H1 (cell line): ENCODE results near the gene ANKRD40CL. TPM values are rescaled to one million over a fixed set of nuclear protein-coding genes. Genes with fewer than 3 reads are reported as not detected.

Experiments used
- CHD1 ChIP-seq: IDR thresholded peaks from 2 replicates; pipeline ENCODE4 v1.6.1; 2012; ENCODE audit warnings: low read depth, low read length, improper control_type of control experiment
- CREB1 ChIP-seq: IDR thresholded peaks from 2 replicates; pipeline ENCODE4 v1.6.1; 2012; ENCODE audit warnings: inconsistent platforms
- EZH2 ChIP-seq: fragments of 200-600 bp; sonication (generic); IDR thresholded peaks from 2 replicates; pipeline ENCODE4 v1.7.1; 2012; ENCODE audit warnings: low read depth, mild to moderate bottlenecking, moderate library complexity, low read length, inconsistent platforms; ENCODE audit not compliant: severe bottlenecking
- JUND ChIP-seq: IDR thresholded peaks from 2 replicates; pipeline ENCODE4 v1.6.1; 2011; ENCODE audit warnings: mild to moderate bottlenecking, improper control_type of control experiment, low read length
- KDM4A ChIP-seq: IDR thresholded peaks from one replicate; pipeline ENCODE4 v1.7.1; 2012; ENCODE audit warnings: low read depth, mild to moderate bottlenecking, moderate library complexity, low read length, inconsistent platforms; ENCODE audit not compliant: severe bottlenecking
- RXRA ChIP-seq: IDR thresholded peaks from 2 replicates; pipeline ENCODE4 v1.6.1; 2011; ENCODE audit warnings: low read depth, mild to moderate bottlenecking, low read length, moderate library complexity; ENCODE audit not compliant: insufficient read depth
- polyA plus RNA-seq, 7 experiments: library from polyadenylated mRNA; depleted of rRNA in 3 of 7; stranded (reverse) in 5 of 7; unstranded in 2 of 7; fragments of >200 nt in 5 of 7; fragments of 200-250 nt in 2 of 7; gene quantifications; 1 replicate in 5 of 7; 2 replicates in 1 of 7; 4 replicates in 1 of 7; pipeline versions ENCODE4 v1.2.1 to v1.2.3, GENCODE V29; 2011 to 2013; ENCODE audit warnings: missing spikeins in 2 of 7, mixed read lengths in 2 of 7
- total RNA-seq: library from RNA; stranded (reverse); fragmentation: NEBNext Ultra II Directional; extraction: Animal tissue kit (Norgen Biotek cat#: 25700); gene quantifications from 2 replicates; pipeline ENCODE4 v1.2.1, GENCODE V29; 2021

ANKRD40CL gene
- total and polyA plus RNA-seq, 2 of the 8 experiments (the other 6 are each of a cell fraction or from before 2014, with no cell fraction given) = not detected

- TF ChIP-seq EZH2 (no peak), KDM4A (no peak), RXRA (no peak), CHD1 (no peak), CREB1 (no peak), JUND (no peak)
Measured at GRCh38 chr17:50783905-50784304, 16.6 kb upstream of the ANKRD40CL start (continued).
